Endothelial cell (in vitro differentiated cells): Measurements from ENCODE around the gene LRCOL1. TPM values are rescaled to one million over a fixed set of nuclear protein-coding genes. Genes with fewer than 3 reads are reported as not detected.

Source experiments
- DNase-seq: peaks from one replicate; pipeline ENCODE4 v3.0.0; 2021; ENCODE audit warnings: low spot score
- H3K27ac Mint-ChIP-seq: one replicate; pipeline ENCODE4 v1.8.0; 2021; ENCODE audit warnings: mixed read lengths, inconsistent platforms; ENCODE audit not compliant: unreplicated experiment
- H3K27me3 Mint-ChIP-seq: one replicate; pipeline ENCODE4 v1.8.0; 2021; ENCODE audit warnings: mild to moderate bottlenecking, moderate library complexity, mixed read lengths, inconsistent platforms; ENCODE audit not compliant: unreplicated experiment
- H3K36me3 Mint-ChIP-seq: one replicate; pipeline ENCODE4 v1.8.0; 2021; ENCODE audit warnings: mild to moderate bottlenecking, low read depth, mixed read lengths, inconsistent platforms; ENCODE audit not compliant: unreplicated experiment
- H3K4me1 Mint-ChIP-seq: one replicate; pipeline ENCODE4 v1.8.0; 2021; ENCODE audit warnings: mild to moderate bottlenecking, mixed read lengths, inconsistent platforms; ENCODE audit not compliant: unreplicated experiment
- H3K4me3 Mint-ChIP-seq: one replicate; pipeline ENCODE4 v1.8.0; 2021; ENCODE audit warnings: mild to moderate bottlenecking, mixed read lengths, inconsistent platforms; ENCODE audit not compliant: unreplicated experiment
- H3K9me3 Mint-ChIP-seq: one replicate; pipeline ENCODE4 v1.8.0; 2021; ENCODE audit warnings: mixed read lengths, inconsistent platforms; ENCODE audit not compliant: unreplicated experiment
- CTCF ChIP-seq: fragments of 200-600 bp; sonication (generic); IDR thresholded peaks from one replicate; pipeline ENCODE4 v1.5.0; 2021; ENCODE audit warnings: antibody characterized with exemption; ENCODE audit not compliant: unreplicated experiment
- total RNA-seq: library from RNA; stranded (reverse); fragmentation: NEBNext Ultra II Directional; extraction: Animal tissue kit (Norgen Biotek cat#: 25700); gene quantifications from one replicate; pipeline ENCODE4 v1.2.1, GENCODE V29; 2021; ENCODE audit not compliant: unreplicated experiment

Gene LRCOL1
- total RNA-seq, 1 donor from 2014 or later = not detected

DNA sequence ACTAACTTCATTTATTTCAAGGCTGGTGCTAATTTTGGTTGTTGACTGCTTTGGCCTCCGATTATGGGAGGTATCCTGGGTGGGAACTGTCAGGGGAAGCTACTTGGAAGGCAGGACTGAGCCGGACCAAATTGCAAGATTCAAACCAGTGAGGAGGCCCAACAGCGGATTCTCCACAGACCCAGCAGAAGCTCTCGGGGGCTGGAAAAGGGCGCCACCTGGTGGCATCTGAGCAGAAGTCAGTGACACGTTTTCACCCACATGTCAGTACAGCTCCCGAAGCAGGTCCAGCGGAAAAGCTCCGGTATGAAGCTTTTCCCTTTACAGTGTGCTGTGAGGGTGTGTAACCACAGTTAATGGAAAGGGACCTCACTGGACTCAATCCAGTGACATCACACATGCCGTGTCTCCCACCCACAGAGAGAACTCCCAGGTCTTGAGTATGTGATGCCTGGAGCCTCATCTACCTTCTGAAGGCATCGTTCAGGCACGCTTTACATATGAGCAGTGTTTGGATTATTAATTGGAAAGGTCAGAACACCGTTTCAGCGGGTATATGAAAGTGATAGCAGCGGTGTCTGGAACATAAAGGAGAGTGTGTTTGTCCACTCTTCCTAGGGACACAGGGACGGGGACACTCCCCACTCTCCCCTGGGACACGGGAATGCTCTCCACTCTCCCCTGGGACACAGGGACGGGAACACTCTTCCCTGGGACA is 4.6 kb upstream of the LRCOL1 start:
- Mint-ChIP-seq H3K4me3 (no peak overlapping the region), H3K9me3 (peaks cover 4% of the 10 kb centered on the region), H3K36me3 (peaks cover 8% of the 10 kb centered on the region), H3K27me3 (peaks cover 32% of the 10 kb centered on the region), H3K27ac (no peak overlapping the region), H3K4me1 (peaks cover 9% of the 10 kb centered on the region)
- peak; percentile 79 for TF ChIP-seq CTCF
- DNase-seq = peak; percentile 86

- TF ChIP-seq CTCF = no peak
- Mint-ChIP-seq H3K36me3 (peaks cover 8% of the 10 kb centered on the region), H3K27ac (no peak overlapping the region), H3K4me1 (peaks cover 9% of the 10 kb centered on the region), H3K4me3 (no peak overlapping the region), H3K27me3 (peaks cover 32% of the 10 kb centered on the region), H3K9me3 (peaks cover 4% of the 10 kb centered on the region)
- DNase-seq = no peak
Observed at GRCh38 chr12:132614029-132614428, 3.6 kb upstream of the LRCOL1 start.

- peaks cover 4% of the 10 kb centered on the region for H3K9me3 Mint-ChIP-seq
- H3K4me1 Mint-ChIP-seq = peaks cover 9% of the 10 kb centered on the region
- peaks cover 27% of the 10 kb centered on the region for H3K27me3 Mint-ChIP-seq
- H3K27ac Mint-ChIP-seq = no peak overlapping the region
- DNase-seq = no peak
- H3K36me3 Mint-ChIP-seq = peaks cover 4% of the 10 kb centered on the region
- H3K4me3 Mint-ChIP-seq = no peak overlapping the region
- TF ChIP-seq CTCF = no peak
Observed at GRCh38 chr12:132611620-132612019, 1.2 kb upstream of the LRCOL1 start.

DNA sequence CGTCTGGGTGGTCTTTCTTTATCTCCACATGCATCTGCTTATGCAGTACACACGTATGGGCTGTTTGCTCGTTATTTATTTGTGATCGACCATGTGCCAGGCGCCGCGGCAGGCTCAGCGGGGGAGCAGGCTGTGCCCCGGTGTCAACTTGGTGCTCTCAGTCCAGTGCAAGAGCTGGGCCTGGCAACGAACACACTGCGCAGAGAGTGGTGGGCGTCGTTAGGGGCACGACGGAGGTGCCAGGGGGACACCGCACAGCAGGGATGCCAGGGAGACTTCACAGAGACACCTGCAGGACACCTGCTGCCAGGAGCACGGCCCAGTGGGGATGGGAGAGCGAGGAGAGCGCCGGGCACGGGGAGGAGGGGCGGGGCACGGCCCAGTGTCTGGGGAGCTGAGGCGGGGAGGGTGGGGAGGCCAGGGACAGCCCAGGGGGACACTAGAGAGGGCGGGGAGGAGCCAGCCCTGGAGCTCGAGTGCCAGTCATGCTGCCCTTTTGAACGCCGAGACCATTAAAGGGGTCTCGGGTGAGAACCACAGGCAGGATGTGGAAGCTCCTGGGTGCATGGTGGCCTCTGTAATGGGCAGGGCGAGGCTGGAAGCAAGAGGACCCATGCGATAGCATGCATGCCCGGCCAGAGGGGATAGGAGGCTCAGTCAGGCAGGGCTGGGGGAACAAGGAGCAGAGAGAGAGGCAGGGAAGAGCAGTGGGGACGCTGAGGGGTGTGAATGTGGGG is 652 bp upstream of the LRCOL1 start:
- no peak for TF ChIP-seq CTCF
- Mint-ChIP-seq H3K9me3 (peaks cover 4% of the 10 kb centered on the region), H3K4me1 (peaks cover 9% of the 10 kb centered on the region), H3K27me3 (peaks cover 28% of the 10 kb centered on the region), H3K27ac (no peak overlapping the region), H3K4me3 (no peak overlapping the region), H3K36me3 (peaks cover 4% of the 10 kb centered on the region)
- no peak for DNase-seq
